DND-41 (cell line): ENCODE data around the gene DNAJC4.
A peak's percentile ranks its signal among the peaks of the same experiment; 100 is the strongest.

Experiments used
- ATAC-seq: fragments of 200-7000 bp; cut with Tn5 transposase; 3 replicates; pipeline ENCODE4 v1.9.1; 2021; ENCODE audit warnings: low read depth; ENCODE audit not compliant: insufficient read depth
- DNase-seq: peaks from one replicate; pipeline ENCODE4 v3.0.0-alpha.2; 2020
- H2AFZ ChIP-seq: 2 replicates; pipeline ENCODE4 v1.6.0; 2012; ENCODE audit warnings: low read depth, low read length
- H3K27ac ChIP-seq: 2 replicates; pipeline ENCODE4 v1.5.1; 2012; ENCODE audit warnings: low read length, inconsistent platforms
- H3K27me3 ChIP-seq: fragments of 200-600 bp; sonication (generic); 2 replicates; pipeline ENCODE4 v1.6.0; 2012; ENCODE audit warnings: low read length, mild to moderate bottlenecking, inconsistent platforms; ENCODE audit not compliant: insufficient read depth, poor library complexity
- H3K36me3 ChIP-seq: 2 replicates; pipeline ENCODE4 v1.5.1; 2012; ENCODE audit warnings: low read length, inconsistent platforms; ENCODE audit not compliant: insufficient read depth
- H3K4me1 ChIP-seq: 2 replicates; pipeline ENCODE4 v1.5.1; 2012; ENCODE audit warnings: mild to moderate bottlenecking, low read length; ENCODE audit not compliant: insufficient read depth
- H3K4me2 ChIP-seq: 2 replicates; pipeline ENCODE4 v1.6.0; 2012; ENCODE audit warnings: mild to moderate bottlenecking, moderate library complexity, low read length, inconsistent platforms; ENCODE audit not compliant: insufficient read depth
- H3K4me3 ChIP-seq, 2 experiments: fragments of 200-600 bp in 1 of 2; shearing (Covaris generic) in 1 of 2; 2 replicates each; pipeline ENCODE4 v1.5.1; 2012 to 2016; ENCODE audit warnings: inconsistent platforms in 2 of 2, low read length in 2 of 2, mild to moderate bottlenecking in 2 of 2, low read depth in 1 of 2, moderate library complexity in 1 of 2
- H3K79me2 ChIP-seq: 2 replicates; pipeline ENCODE4 v1.6.0; 2012; ENCODE audit warnings: low read length, inconsistent platforms; ENCODE audit not compliant: insufficient read depth
- H3K9ac ChIP-seq: 2 replicates; pipeline ENCODE4 v1.6.0; 2012; ENCODE audit warnings: low read depth, mild to moderate bottlenecking, inconsistent platforms, low read length, moderate library complexity
- H3K9me3 ChIP-seq: 2 replicates; pipeline ENCODE4 v1.5.1; 2012; ENCODE audit warnings: low read length, moderate library complexity, mild to moderate bottlenecking, inconsistent platforms; ENCODE audit not compliant: insufficient read depth, severe bottlenecking
- H4K20me1 ChIP-seq: 2 replicates; pipeline ENCODE4 v1.6.0; 2012; ENCODE audit warnings: low read length; ENCODE audit not compliant: insufficient read depth
- CTCF ChIP-seq: IDR thresholded peaks from 2 replicates; pipeline ENCODE4 v1.5.1; 2012; ENCODE audit warnings: borderline replicate concordance, low read length, moderate library complexity, mild to moderate bottlenecking; ENCODE audit not compliant: poor library complexity, severe bottlenecking; ENCODE audit errors: extremely low read depth
- EZH2 ChIP-seq: IDR thresholded peaks from 3 replicates; pipeline ENCODE4 v1.6.1; 2012; ENCODE audit warnings: borderline replicate concordance, low read depth, mild to moderate bottlenecking, moderate library complexity, low read length, inconsistent platforms; ENCODE audit not compliant: severe bottlenecking

The DNAJC4 gene

GRCh38 chr11:64278576-64279190, 48.3 kb downstream of the DNAJC4 start:
- no peak overlapping the region for H3K4me3 ChIP-seq
- no peaks in the 10 kb centered on the region for H3K9me3 ChIP-seq
- no peaks in the 10 kb centered on the region for H3K27me3 ChIP-seq
- no peak overlapping the region for H3K9ac ChIP-seq
- H4K20me1 ChIP-seq = no peaks in the 10 kb centered on the region
- no peak overlapping the region for H3K27ac ChIP-seq
- DNase-seq (no peak), ATAC-seq (no peak)
- H3K79me2 ChIP-seq = peaks cover 27% of the 10 kb centered on the region
- peaks cover 9% of the 10 kb centered on the region for H3K4me1 ChIP-seq
- TF ChIP-seq CTCF = no peak
- TF ChIP-seq EZH2 = no peak
- no peak overlapping the region for H2AFZ ChIP-seq
- no peak overlapping the region for H3K4me2 ChIP-seq
- H3K36me3 ChIP-seq = peaks cover 47% of the 10 kb centered on the region

GRCh38 chr11:64281957-64282770, 51.8 kb downstream of the DNAJC4 start:
- H3K79me2 ChIP-seq = peaks cover 33% of the 10 kb centered on the region

GRCh38 chr11:64283092-64283491, 52.7 kb downstream of the DNAJC4 start:
- no peak for TF ChIP-seq EZH2
- no peak for TF ChIP-seq CTCF
- no peak overlapping the region for H3K27ac ChIP-seq
- H3K4me3 ChIP-seq = 0 out of 4 replicates have a peak overlapping the region, but pooled peaks of 1 of the 2 experiments have one; percentile 67
- DNase-seq (no peak), ATAC-seq (no peak)
- H3K9ac ChIP-seq = peak overlapping the region; percentile 74
- H3K4me1 ChIP-seq = peaks cover 36% of the 10 kb centered on the region
- H2AFZ ChIP-seq = no peak overlapping the region
- peaks cover 32% of the 10 kb centered on the region for H3K79me2 ChIP-seq
- no peaks in the 10 kb centered on the region for H4K20me1 ChIP-seq
- no peaks in the 10 kb centered on the region for H3K9me3 ChIP-seq
- H3K36me3 ChIP-seq = peaks cover 29% of the 10 kb centered on the region
- peak overlapping the region; percentile 83 for H3K4me2 ChIP-seq
- H3K27me3 ChIP-seq = no peaks in the 10 kb centered on the region

More at GRCh38 chr11:64281957-64282770, 51.8 kb downstream of the DNAJC4 start:
- Histone ChIP-seq H3K27me3 (no peaks in the 10 kb centered on the region), H3K27ac (no peak overlapping the region), H3K36me3 (peaks cover 29% of the 10 kb centered on the region), H3K4me1 (peaks cover 28% of the 10 kb centered on the region), H3K4me2 (no peak overlapping the region), H3K9me3 (no peaks in the 10 kb centered on the region), H4K20me1 (no peaks in the 10 kb centered on the region), H2AFZ (no peak overlapping the region), H3K9ac (no peak overlapping the region), H3K4me3 (no peak overlapping the region)
- no peak for ATAC-seq
- no peak for DNase-seq
- TF ChIP-seq CTCF = no peak
- TF ChIP-seq EZH2 = no peak
